NCI-H526 (cell line): ENCODE results near the gene PRAMEF15.
"Not testable (repeated sequence)": the region's sequence is repeated elsewhere in the genome, so short reads cannot be mapped to it uniquely, and the experiment has no call there.

ENCODE experiments used
- DNase-seq, 2 experiments: peaks; one replicate each; lab custom pipeline; 2025; lab: John Stamatoyannopoulos, UW

The PRAMEF15 gene

GRCh38 chr1:13315281-13315680, at the start of gene PRAMEF15:
Gene PRAMEF15 (plus strand): TSS chr1:13315581. CDS start chr1:13318408, 2,827 bp downstream.
- not testable (repeated sequence) for DNase-seq

GRCh38 chr1:13277016-13277415, 38.4 kb upstream of the PRAMEF15 start:
- not testable (repeated sequence) for DNase-seq

GRCh38 chr1:13279617-13280016, 35.8 kb upstream of the PRAMEF15 start:
- DNase-seq, result not testable (repeated sequence)

- DNase-seq, result not testable (repeated sequence)
Measured at GRCh38 chr1:13285037-13285436, 30.3 kb upstream of the PRAMEF15 start, which contains the start of gene PRAMEF8. Gene PRAMEF8 (minus strand): TSS chr1:13285137. CDS start chr1:13284091, 1,046 bp downstream.

GRCh38 chr1:13289030-13289429, 26.4 kb upstream of the PRAMEF15 start:
- DNase-seq, result not testable (repeated sequence)

- DNase-seq, result not testable (repeated sequence)
Measured at GRCh38 chr1:13297216-13297931, 18.0 kb upstream of the PRAMEF15 start.

GRCh38 chr1:13298699-13299098, 16.7 kb upstream of the PRAMEF15 start:
- DNase-seq, result not testable (repeated sequence)

GRCh38 chr1:13302197-13302596, 13.2 kb upstream of the PRAMEF15 start:
- DNase-seq, result not testable (repeated sequence)

GRCh38 chr1:13303239-13303638, 12.1 kb upstream of the PRAMEF15 start, which contains the start of gene PRAMEF33:
Gene PRAMEF33 (plus strand): TSS chr1:13303539. CDS start chr1:13305955, 2,416 bp downstream.
- not testable (repeated sequence) for DNase-seq

GRCh38 chr1:13342496-13342895, 27.1 kb downstream of the PRAMEF15 start:
- not testable (repeated sequence) for DNase-seq

GRCh38 chr1:13347034-13347433, 31.7 kb downstream of the PRAMEF15 start, which contains the start of gene PRAMEF14:
Gene PRAMEF14 (minus strand): TSS chr1:13347134. CDS start chr1:13345314, 1,820 bp downstream.
- DNase-seq, result not testable (repeated sequence)

GRCh38 chr1:13353476-13353875, 38.1 kb downstream of the PRAMEF15 start:
- DNase-seq, result not testable (repeated sequence)

- not testable (repeated sequence) for DNase-seq
Measured at GRCh38 chr1:13354475-13354874, 39.1 kb downstream of the PRAMEF15 start.

- peak; percentile 39 to 66 for DNase-seq
Measured at GRCh38 chr1:13356774-13357173, 41.4 kb downstream of the PRAMEF15 start.

GRCh38 chr1:13362364-13362763, 47.0 kb downstream of the PRAMEF15 start:
- DNase-seq, result not testable (repeated sequence)

- not testable (repeated sequence) for DNase-seq
Measured at GRCh38 chr1:13364928-13365327, 49.5 kb downstream of the PRAMEF15 start.

GRCh38 chr1:13366536-13366935, 51.2 kb downstream of the PRAMEF15 start:
- DNase-seq, result not testable (repeated sequence)

- DNase-seq, result peak in 1 of 2 experiments; percentile 28
Measured at GRCh38 chr1:13368544-13368943, 53.2 kb downstream of the PRAMEF15 start.
